ENCODE results near the gene NOS3. TPM values are rescaled to one million over a fixed set of nuclear protein-coding genes. Genes with fewer than 3 reads are reported as not detected.
A peak's percentile ranks its signal among the peaks of the same experiment; 100 is the strongest.

The NOS3 gene
- total and polyA plus RNA-seq, 9 of the 15 experiments (the other 6 are each of a cell fraction or from before 2014, with no cell fraction given), result 1.1 to 121 (median 23.6) TPM

- TF ChIP-seq RERE (CRISPR knock-in tag; IDR thresholded peaks at IDR 0.05; ENCODE audit: borderline replicate concordance) (no peak), RBM39 (optimal IDR thresholded peaks at IDR 0.05; ENCODE audit: low read depth, low read length) (no peak), HMBOX1 (IDR thresholded peaks at IDR 0.05) (peak; percentile 97), PRDM10 (IDR thresholded peaks at IDR 0.05; ENCODE audit: partially characterized antibody) (peak; percentile 74), LARP7 (IDR thresholded peaks at IDR 0.05) (peak; percentile 84; the same call in 1 of the 2 replicates), CHD4 (IDR thresholded peaks at IDR 0.05; ENCODE audit: insufficient read depth, insufficient replicate concordance, low read depth, low read length, poor library complexity, severe bottlenecking) (peak; percentile 99), E2F3 (CRISPR knock-in tag; IDR thresholded peaks at IDR 0.05) (peak; percentile 70; the same call in 1 of the 2 replicates), RNF2 (IDR thresholded peaks at IDR 0.05) (peak; percentile 100), HSF4 (CRISPR knock-in tag; IDR thresholded peaks at IDR 0.05; ENCODE audit: borderline replicate concordance) (peak; percentile 91), ZFX (CRISPR knock-in tag; IDR thresholded peaks at IDR 0.05) (no peak; the same call in 1 of the 2 replicates), ID3 (CRISPR knock-in tag; IDR thresholded peaks at IDR 0.05) (no peak), ID3 (tag; IDR thresholded peaks at IDR 0.05) (peak; percentile 88), PTTG1 (tag; IDR thresholded peaks at IDR 0.05; ENCODE audit: low read depth) (peak; percentile 77), RAD51 (IDR thresholded peaks at IDR 0.05; ENCODE audit: borderline replicate concordance, low read depth) (0 out of 2 replicates have a peak, but pooled peaks have one; percentile 67), CBX3 (IDR thresholded peaks at IDR 0.05; ENCODE audit: borderline replicate concordance in 1 of 2, low read length in 2 of 2) (peak in 1 of 2 experiments; percentile 95; a peak in 2 of 3 replicates)
Observed at GRCh38 chr7:150959739-150960734, 30.8 kb upstream of the NOS3 start (continued).

Data from K562 (cell line).